Hepatocyte (in vitro differentiated cells): ENCODE measurements around the gene CCDC73.

ENCODE experiments used
- CTCF ChIP-seq: fragments of 200-600 bp; sonication (generic); IDR thresholded peaks from 2 replicates; pipeline ENCODE4 v1.5.1; 2016; ENCODE audit warnings: antibody characterized with exemption, mild to moderate bottlenecking; ENCODE audit not compliant: poor library complexity
- EZH2 ChIP-seq: fragments of 200-600 bp; sonication (generic); IDR thresholded peaks from 2 replicates; pipeline ENCODE4 v1.6.1; 2016; ENCODE audit warnings: antibody characterized with exemption, mild to moderate bottlenecking, borderline replicate concordance
- EZH2phosphoT487 ChIP-seq: fragments of 200-600 bp; sonication (generic); IDR thresholded peaks from one replicate; pipeline ENCODE4 v1.6.1; 2018; ENCODE audit warnings: antibody characterized with exemption, mild to moderate bottlenecking, low read depth, moderate library complexity; ENCODE audit not compliant: unreplicated experiment, severe bottlenecking

- TF ChIP-seq CTCF, result no peak
- TF ChIP-seq EZH2, result no peak
- no peak for TF ChIP-seq EZH2phosphoT487
Measured at GRCh38 chr11:32671051-32671450, 123.4 kb downstream of the CCDC73 start.
